Uterus (tissue), 2 donors: ENCODE measurements around the gene NADK.

Experiments
- CTCF ChIP-seq, 4 experiments: fragments of 200-600 bp in 2 of 4; fragments of 450-650 bp in 2 of 4; sonication (generic) in 2 of 4; IDR thresholded peaks; one replicate each; pipeline ENCODE4 v1.5.1; 2016 to 2019; ENCODE audit warnings: antibody characterized with exemption in 4 of 4, mild to moderate bottlenecking in 2 of 4, moderate library complexity in 1 of 4
- POLR2A ChIP-seq, 2 donors: fragments of 450-650 bp; IDR thresholded peaks; one replicate each; pipeline ENCODE4 v1.6.1; 2016; ENCODE audit warnings: antibody characterized with exemption in 2 of 2, mild to moderate bottlenecking in 1 of 2, moderate library complexity in 1 of 2

DNA sequence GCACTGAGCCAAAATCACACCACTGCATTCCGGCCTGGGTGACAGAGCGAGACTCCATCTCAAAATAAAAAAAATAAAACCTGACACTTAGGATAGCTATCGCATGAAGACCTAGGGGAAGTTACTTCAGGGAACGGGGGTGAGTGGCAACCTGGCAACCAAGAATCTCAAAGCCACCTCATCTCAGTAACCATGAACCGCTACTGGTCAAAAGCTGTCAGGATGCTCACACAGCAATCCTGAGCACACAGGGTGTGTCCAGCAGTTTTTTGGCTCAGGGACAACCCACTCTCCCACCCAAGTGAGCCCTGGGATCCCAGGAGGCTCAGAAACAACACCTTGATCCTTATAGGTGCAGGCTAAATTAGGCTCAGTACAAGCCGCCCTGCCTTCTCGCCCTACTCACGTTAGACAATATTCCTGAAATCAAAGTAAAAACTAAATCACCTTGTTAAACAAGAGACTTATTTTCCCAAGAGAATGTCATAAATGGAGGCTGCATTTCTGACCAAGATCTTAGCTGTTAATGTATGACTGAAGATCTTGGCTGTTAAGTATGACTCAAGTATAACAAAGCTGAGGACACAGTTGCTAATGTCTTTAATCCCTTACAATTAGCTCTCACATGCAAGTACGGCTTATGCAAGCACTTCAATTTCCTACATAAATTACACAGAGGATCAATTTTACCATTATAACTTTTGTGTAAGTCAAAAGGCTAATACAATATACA is 48.3 kb upstream of the NADK start:
- TF ChIP-seq POLR2A (IDR thresholded peaks at IDR 0.05) (no peak), CTCF (IDR thresholded peaks at IDR 0.05) (no peak)
